NCI-H187 treated with DMSO at 0.1 percent for 48 hours (cell line): ENCODE measurements around the gene RELL1.

Experiments
- DNase-seq: peaks from one replicate; lab custom pipeline; 2025; lab: John Stamatoyannopoulos, UW

Gene RELL1

DNA sequence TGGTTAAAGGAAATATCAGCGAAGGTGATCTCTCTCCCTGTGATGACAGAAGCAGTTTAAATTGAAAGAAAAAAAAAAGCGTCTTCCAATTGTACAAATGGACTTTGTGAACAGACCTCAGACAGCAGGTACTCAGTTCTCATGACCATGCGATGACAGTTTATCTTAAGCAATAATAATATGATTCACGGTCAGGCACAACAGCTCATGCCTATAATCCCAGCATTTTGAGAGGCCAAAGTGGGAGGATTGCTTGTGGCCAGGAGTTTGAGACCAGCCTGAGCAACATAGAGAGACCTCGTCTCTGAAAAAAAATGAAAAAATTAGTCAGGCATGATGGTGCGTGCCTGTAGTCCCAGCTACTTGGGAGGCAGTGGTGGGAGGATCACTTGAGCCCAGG, 51.0 kb downstream of the RELL1 start:
- DNase-seq, result no peak

DNA sequence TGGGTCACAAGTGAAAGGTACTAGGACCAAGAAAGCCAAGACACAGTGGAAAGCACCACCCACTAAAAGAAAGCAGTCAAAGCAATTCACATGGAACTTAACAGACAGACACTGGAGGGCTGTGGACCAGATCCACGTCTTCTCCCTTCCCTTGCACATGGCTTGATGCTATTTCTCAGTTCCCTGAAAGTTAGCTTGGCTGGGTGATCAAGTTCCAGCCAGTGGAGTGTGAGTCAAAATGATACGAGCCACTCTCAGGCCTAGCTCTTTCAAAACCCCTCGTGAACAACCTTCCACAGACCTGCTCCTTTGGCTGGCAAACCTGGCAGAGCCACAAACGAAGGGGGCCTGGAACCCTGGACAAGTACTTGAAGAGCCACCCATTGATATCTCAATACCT, 52.0 kb downstream of the RELL1 start:
- no peak for DNase-seq

DNA sequence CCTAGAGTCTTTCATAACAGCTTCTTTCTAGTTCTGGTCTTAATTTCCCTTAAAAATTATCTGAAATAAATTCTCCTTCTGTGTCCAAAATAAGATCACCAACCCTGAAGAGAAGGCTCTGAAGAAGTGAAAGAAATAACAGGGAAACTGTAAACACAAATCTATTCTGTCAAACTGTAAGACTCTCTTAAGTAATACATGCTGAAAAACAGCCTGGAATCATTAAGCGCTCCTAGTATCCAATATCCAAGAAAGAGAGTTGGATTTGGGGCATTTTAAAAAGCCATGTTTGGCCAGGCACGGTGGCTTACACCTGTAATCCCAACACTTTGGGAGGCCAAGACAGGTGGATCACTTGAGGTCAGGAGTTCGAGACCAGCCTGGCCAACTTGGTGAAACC, 53.3 kb downstream of the RELL1 start:
- no peak for DNase-seq

DNA sequence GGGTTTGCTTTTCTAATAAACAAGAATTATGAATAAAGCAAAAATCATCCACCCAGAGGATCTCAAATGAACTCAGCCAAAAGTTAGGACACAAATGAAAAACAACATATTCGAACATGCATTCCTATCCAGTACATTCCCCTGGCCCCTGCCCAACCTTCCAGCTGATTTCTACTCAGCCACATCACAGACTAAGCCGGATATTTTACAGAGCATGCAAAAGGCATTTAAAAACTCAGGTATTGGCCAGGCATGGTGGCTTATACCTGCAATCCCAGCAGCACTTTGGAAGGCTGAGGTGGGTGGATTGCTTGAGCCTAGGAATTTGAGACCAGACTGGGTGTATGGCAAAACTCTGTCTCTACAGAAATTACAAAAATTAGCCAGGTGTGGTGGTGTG, 54.6 kb downstream of the RELL1 start:
- DNase-seq, result no peak

DNA sequence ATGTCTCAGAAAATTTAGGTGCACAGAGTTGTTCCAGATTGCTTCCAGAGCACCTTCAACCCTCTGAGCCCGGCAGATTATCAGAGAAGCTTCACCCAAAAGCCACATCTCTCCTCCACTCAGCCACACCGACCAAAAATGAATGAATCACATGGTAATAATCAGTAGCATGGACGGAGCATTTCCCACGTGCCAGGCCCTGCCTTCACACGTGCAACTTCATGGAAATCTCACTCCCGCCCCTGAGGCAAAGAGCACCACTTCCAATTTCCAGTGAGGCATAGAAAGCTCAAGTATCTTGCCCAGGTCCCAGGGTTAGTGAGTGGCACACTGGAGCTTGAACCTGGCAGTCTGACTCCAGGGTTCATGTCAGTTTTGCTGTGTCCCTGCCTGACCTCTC, 56.5 kb downstream of the RELL1 start:
- DNase-seq, result no peak

DNA sequence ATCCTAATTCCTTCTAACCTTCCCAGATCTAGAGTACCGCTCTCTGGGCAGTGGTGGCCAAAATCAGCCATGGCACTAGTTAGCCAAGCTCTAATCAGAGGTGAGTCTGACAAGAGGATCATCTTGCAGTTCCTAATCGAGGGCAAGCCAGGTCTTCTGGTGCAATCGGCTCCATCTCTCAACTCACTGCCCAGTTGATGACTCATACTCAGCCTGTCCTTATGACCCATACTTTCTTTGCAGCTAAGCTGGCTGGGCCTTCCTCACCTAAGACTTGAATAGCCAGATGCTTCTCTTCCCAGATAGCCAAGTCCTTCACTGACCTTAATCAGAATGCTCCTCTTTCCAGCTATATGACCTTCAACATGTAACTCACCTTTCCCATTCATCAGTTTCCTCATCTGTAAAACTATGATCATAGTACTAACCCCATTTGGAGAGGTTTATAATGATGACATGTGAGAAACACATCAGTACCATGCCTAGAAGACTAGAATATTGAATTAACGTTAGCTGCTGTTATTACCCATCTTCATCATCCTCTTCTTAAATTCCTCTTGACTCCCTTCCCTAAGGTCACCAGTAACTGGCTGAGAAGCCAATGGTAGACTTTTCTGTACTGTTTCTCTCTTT, 57.1 kb downstream of the RELL1 start:
- no peak for DNase-seq

DNA sequence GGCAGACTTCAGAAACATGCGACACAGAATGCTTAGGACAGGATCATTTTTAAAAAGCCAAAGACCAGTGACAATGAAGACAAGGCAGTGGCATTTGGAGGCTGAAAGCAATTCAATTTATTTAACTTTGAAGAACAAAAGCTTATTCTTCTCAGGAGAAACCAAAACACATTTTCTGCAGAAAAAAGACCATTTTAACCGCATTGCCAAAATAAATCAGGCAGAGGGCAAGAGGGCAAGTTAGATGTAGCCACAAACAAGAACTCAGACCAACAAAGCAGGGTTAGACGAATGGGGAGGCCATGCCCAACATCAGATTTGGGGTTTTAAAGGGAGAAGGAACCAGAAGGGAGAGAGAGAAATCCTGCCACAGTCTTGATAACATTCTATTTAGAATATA, 58.9 kb downstream of the RELL1 start:
- DNase-seq, result no peak

DNA sequence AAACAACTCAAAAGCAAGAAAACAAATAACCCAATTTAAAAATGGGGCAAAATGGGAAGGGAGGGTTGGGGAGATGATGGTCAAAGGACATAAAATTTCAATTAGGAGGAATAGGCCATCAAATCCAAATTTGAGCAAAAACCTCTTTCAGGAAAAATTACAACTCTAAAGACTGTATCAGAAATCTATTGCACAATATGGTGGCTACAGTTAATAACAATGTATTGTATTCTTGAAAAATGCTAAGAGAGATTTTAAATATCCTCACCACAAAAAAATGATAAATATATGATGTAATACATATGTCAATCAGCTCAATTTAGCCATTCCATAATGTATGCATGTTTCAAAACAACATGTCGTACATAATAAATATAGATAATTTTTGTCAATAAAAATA, 60.7 kb downstream of the RELL1 start:
- no peak for DNase-seq

DNA sequence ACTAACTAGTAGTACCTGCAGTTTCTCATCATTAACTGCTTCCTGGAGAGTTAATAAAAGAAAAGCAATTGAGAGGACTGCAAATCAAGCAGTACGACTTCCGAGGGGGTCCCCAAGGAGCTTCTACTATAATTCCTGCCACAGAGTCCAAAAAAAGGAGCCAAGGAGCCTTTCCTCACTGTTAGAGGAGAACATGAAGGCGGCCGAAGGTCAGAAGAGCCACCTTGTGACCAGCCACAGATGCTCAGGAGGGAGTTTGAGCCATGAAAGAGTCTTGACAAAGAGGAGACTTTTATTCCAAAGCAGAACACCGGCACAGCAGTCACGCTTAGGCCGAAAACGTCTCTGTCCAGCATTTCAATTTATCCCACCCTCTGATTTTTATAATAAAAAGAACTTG, 62.2 kb downstream of the RELL1 start:
- DNase-seq, result no peak

DNA sequence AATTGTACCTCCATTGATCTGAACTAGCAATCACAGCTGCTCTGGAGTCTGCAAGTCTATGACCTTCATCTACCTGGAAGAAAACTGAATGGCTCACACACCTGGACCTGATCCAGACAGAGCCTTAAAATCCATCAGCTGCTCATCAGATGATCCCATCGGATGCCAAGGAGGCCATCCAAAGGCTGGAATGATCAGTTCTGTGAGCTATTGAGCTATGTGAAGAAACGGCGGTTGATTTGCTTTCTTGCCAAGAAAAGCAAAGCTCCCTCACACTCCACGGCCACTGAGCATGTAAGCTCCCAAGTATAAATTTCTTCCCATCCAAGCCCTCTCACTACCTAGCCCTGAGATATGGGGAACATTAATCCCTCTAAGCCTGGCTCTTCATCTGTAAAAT, 63.1 kb downstream of the RELL1 start:
- no peak for DNase-seq

DNA sequence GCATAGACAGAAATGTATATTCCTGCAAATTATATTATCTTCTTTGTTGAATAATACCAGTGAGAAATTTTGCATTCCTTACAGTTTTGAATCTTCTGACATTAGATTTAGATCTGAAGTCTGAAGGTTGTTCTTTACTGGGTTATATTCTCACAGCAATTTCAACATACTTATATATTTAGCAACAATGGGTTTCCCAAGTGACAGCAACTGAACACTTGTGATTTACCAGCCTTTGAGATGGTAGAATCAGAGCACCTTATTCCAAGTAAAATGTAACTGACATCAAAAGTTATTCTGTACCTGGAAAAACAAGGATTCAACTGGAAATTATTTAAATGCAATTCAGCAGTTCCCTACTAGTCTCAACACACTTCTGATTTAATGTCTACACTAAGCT, 66.0 kb downstream of the RELL1 start:
- DNase-seq, result no peak

DNA sequence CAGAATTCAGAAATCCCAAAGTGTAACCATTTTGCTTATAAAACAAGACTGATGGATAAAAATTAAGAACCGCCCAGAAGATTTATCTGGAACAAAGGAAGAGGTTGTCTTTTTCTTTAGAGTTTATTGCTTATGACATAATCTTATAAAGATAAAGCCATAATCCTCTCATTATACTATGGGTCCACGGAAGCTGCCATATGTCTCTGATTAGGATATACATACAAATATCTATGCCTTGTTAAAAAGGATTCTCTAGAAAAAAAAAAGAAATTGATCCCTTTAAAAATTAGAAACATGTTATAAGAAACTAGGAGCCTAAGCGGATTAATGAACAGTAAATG, 70.5 kb downstream of the RELL1 start:
- DNase-seq, result no peak

DNA sequence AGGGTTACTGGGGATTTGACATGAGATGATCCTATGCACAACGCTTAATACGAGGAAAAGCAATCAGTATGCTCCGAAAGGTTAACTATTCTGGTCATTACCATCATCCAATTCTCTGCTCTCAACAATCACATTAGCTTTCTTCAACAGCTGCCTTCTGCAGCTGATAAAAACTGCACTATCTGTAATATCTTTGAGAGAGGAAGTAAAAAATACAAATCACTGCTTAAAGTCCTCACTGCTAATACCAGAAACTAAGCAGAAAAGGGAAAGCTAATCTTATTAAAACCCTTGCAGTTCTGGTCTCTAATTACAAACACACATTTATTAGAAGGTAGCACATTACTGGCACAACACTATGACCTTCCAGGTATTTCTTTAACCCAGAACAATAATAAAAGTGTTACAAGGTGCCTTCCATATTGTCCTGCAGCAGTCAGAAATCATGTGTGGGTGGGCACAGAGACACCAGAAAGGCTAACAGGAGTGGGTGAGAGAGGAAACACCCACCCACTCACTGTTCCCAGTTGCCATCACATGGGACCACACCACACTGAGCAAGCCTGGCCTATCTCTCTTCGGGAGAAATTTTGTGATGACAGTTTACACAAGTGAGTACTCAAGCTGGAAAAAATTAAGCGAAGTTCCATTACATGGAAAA, 71.0 kb downstream of the RELL1 start:
- no peak for DNase-seq

DNA sequence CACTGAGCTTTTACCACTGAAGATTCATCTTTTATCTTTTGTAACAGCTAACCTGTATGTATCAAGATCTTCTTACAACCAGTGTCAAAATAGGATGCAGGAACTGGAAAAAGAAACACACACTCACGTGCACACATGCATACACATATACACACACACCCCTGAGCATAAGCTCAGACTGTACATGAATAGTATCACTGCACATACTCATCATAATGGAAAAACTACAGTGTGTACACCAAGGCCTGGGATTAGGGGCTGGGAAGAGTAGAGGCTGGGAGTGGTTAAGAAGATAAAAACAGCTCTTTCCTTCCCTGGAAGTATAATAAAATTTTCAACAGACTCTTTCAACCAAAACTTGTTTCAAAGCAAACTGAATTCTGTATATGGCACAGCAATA, 73.4 kb downstream of the RELL1 start:
- DNase-seq, result no peak

DNA sequence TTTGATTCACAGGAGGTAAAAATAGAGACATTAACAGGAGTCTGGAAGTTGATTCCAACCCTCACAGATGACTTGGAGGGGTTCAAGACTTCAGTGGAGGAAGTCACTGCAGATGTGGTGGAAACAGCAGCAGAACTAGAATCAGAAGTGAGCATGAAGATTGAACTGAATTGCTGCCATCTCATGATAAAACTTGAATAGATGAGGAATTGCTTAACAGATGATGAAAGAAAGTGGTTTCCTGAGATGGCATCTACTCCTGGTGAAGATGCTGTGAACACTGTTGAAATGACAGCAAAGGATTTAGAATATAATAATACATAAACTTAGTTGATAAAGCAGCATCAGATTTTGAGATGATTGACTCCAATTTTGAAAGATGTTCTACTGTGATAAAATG, 76.5 kb downstream of the RELL1 start:
- DNase-seq, result no peak

DNA sequence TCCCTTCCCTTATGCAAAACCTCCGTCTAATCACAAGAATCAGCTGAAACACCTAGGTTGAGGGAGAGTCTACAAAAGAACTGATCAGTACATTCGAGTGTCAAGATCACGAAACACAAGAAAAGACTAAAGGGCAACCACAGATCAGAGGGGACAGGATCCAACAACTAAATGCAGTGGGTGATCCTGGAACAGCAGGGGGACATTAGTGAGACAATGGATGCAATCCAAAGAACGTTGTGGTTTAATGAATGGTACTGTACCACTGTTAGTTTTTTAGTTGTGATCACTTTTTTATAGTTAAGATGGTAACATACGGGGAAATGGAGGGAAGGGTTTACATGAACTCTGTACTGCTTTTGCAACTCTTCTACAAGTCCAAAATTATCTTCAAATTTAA, 79.2 kb downstream of the RELL1 start:
- DNase-seq, result no peak

DNA sequence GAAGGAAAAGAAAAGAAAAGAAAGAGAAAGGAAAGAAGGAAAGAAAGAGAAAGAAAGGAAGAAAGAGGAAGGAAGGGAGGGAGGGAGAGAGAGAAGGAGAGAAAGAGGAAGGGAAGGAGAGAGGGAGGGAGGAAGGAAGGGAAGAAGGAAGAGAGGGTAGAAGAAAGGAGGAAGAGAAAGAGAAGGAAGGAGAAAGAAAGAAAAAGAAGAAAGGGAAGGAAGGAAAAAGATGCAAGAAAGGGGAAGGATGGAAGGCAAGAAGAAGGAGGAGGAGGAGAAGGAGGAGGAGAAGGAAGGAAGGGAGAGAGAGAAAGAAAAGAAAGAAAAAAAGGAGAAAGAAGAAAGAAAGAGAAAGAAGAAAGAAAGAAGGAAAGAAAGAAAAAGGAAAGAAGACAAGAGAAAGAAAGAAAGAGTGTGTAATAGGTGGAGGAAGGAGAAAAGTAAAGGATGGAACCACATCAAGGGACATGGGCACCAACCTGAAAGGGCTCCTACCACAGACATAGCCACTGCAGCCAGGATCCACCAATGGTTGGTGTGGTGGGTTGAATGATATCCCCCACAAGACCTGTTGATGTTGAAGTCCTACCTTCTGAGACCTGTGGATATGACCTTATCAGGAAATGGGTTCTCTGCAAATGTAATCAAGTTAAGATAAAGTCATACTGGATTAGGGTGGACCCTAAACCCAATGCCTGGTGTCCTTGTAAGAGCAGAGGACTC, 80.2 kb downstream of the RELL1 start:
- DNase-seq, result no peak

DNA sequence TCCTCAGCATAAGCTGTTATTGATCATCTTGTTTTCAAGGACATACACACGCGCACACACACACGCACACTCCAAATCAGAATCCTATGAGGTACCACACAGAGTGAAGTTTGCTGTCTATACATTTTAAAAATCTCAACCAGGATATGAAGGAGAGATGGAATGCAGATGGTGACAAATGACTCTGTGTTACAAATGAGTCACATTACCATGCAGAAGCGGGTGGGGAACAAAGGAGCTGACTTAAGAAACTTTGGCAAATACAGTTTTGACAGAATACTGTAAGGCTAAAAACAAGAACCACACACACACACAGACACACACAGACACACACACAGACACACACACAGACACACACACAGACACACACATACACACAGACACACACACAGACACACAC, 81.7 kb downstream of the RELL1 start:
- DNase-seq, result no peak

DNA sequence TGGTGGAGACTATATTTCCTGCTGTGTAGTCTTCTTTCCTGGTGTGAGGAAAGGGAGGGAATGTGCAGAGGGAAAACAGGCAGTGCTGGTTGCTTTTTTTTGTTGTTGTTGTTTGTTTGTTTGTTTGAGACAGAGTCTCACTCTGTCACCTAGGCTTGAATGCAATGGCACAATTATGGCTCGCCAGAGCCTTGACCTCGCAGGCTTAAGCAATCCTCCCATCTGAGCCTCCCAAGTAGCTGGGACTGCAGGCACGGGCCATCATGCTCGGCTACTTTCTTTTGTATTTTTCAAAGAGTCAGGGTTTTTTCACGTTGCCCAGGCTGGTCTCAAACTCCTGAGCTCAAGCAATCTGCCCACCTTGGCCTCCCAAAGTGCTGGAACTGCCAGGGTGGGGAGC, 82.5 kb downstream of the RELL1 start:
- DNase-seq, result no peak

DNA sequence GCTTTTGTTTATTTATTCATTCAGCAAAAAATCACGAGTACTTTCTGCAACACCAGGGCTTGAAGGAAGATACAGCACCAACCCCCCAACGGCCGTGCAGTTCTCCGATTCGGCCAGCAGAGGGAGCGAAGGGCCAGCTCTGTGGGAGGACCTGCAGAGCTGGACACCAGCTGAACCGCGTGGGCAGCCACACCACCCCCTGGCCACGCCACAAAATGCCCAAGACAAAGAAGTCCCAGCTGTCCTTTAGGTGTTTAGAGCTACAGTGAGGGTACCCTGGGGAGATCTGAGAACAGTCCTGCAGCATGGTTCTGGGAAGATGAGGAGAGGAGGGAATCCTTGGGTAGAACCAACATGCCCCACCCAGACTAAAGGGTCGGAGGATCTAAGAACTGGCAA, 83.1 kb downstream of the RELL1 start:
- DNase-seq, result no peak

DNA sequence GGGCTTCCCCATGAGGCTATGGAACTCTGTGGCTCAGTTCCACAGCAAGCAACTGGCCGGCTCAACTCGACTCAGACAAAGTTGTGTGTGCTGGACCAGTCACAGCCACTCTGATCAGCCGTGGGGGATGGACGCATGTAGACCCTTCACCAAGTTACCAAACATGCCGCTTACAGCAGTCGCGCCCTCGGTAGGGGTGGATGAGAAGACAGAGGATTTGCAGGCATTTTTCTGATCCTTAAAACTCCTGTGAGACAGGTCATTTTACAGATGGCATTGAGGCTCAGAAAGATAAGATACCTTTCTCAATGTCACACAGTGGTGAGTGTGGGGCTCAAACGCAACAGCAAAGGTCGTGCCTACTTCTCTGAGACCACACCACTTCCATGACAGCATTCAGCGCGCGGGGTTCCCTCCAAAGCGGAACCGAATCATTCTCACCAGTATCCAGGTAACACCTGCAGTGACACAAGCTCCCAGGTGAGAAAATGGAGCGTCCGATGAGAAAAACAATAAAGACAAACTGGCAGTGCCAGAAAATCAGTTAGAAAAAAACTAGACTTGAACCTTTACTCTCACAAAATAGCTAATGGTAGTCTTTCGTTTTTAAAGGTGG, 83.6 kb downstream of the RELL1 start:
- no peak for DNase-seq

DNA sequence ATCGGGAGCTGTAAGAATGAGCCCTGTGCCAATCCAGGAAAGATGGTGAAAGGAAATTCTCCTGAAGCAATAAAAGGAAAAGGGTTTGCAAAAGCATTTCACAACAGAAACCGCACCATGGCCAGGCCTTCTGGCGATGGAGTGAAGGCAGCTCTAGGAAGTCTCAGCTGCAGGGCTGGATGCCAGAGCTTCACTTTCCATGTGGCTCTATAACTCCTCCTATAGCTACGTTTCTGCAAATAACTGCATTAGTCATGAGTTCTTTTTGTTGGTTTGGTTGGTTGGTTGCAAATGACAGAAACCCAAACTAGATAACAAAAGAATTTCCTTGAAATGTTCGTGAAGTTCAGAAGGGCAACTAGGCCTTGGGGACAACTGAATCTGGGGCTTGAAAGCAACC, 84.6 kb downstream of the RELL1 start:
- DNase-seq, result no peak

DNA sequence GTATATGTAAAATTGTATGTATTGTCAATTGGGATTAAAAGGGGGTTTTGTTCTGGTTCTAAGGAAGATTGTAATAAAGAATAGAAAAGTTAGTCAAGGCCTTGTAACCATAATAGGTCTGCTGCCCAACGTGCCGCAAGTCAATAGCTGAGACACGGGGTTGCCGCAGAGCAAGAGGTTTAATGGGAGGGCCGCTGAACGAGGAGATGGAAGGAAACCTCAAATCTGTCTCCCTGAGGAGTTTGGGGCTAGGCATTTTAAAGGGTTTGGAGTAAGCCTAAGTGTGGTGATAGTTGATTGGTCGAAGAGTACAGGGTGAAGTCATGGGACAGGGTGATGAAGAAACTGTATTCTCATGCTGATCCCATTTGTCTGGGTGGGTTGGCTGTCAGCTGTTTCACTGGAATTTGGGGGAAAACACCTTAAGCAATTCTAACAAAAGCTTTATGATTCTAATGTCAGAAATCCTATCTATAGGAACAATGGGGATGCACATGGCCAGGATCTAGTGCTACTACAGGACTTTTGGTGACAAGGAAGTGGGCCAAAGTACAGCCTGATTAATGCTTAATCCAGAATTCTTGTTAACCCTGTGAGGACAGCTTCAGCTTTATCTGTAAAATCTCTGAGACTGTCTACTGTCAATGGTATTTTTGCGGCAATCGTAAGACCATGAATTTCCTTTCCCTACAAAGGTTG, 86.9 kb downstream of the RELL1 start:
- DNase-seq, result no peak
